ENCODE measurements around the gene POLR2H.

The POLR2H gene

GRCh38 chr3:184372296-184372821 lies 10.8 kb downstream of the POLR2H start:
- DNase-seq, result no peak

GRCh38 chr3:184372911-184373310 lies 11.4 kb downstream of the POLR2H start:
- DNase-seq, result no peak

- no peak for DNase-seq
Measured at GRCh38 chr3:184373422-184373821, 11.9 kb downstream of the POLR2H start.

GRCh38 chr3:184375747-184376461 lies 14.4 kb downstream of the POLR2H start:
- DNase-seq, result no peak

- DNase-seq, result no peak
Measured at GRCh38 chr3:184377374-184377773, 15.9 kb downstream of the POLR2H start.

- no peak for DNase-seq
Measured at GRCh38 chr3:184377882-184378445, 16.5 kb downstream of the POLR2H start, which contains the start of gene THPO. Gene THPO, minus strand, starts transcription at chr3:184378207. Its CDS starts 1,948 bp downstream, at chr3:184376259.

GRCh38 chr3:184378651-184379357 lies 17.3 kb downstream of the POLR2H start:
- no peak for DNase-seq

- DNase-seq, result no peak
Measured at GRCh38 chr3:184379358-184380184, 18.1 kb downstream of the POLR2H start, which contains the start of gene CHRD. Gene CHRD, plus strand, starts transcription at chr3:184380054. Its CDS starts 265 bp downstream, at chr3:184380319.

- no peak for DNase-seq
Measured at GRCh38 chr3:184380185-184380626, 18.7 kb downstream of the POLR2H start.

GRCh38 chr3:184380627-184381260 lies 19.2 kb downstream of the POLR2H start:
- DNase-seq, result no peak

GRCh38 chr3:184381261-184382224 lies 20.0 kb downstream of the POLR2H start:
- DNase-seq, result no peak

- DNase-seq, result no peak
Measured at GRCh38 chr3:184382326-184383032, 21.0 kb downstream of the POLR2H start.

- DNase-seq, result no peak
Measured at GRCh38 chr3:184383033-184383740, 21.7 kb downstream of the POLR2H start.

- no peak for DNase-seq
Measured at GRCh38 chr3:184384342-184384741, 22.8 kb downstream of the POLR2H start.

GRCh38 chr3:184384856-184385422 lies 23.4 kb downstream of the POLR2H start:
- no peak for DNase-seq

- DNase-seq, result no peak
Measured at GRCh38 chr3:184386047-184386806, 24.7 kb downstream of the POLR2H start.

GRCh38 chr3:184387174-184387714 lies 25.7 kb downstream of the POLR2H start:
- DNase-seq, result no peak

All from cortex of kidney (tissue), 1 donor.